Measurements from ENCODE around the gene QTRT2. TPM values are rescaled to one million over a fixed set of nuclear protein-coding genes. Genes with fewer than 3 reads are reported as not detected.

The QTRT2 gene
- total RNA-seq, 4 donors from 2014 or later, result 7.2 to 18.3 (median 14.7) TPM

GRCh38 chr3:114060906-114061655 is 4.5 kb downstream of the QTRT2 start:
- H3K4me3 ChIP-seq, result no peak overlapping the region
- no peaks in the 10 kb centered on the region for H3K27me3 ChIP-seq
- TF ChIP-seq EP300 (IDR thresholded peaks at IDR 0.05; ENCODE audit: low read depth) (no peak), POLR2A (IDR thresholded peaks at IDR 0.05) (no peak), CTCF (IDR thresholded peaks at IDR 0.05) (no peak), POLR2AphosphoS5 (IDR thresholded peaks at IDR 0.05) (no peak)
- intact Hi-C loops (cut with DNase I; ENCODE audit: low total_unique reads) (no loop called here), in situ Hi-C loops (cut with MboI; ENCODE audit: low pct_ligation_motif_present in 1 of 4, low pct_unique_long_range_greater_than_20kb in 1 of 4, low sequenced_read_pairs in 3 of 4) (loop anchor here in 1 of 4 donors (25.0 kb wide), 1 partner anchor 324 kb away; the partner anchor contains the start of genes ATP6V1A and NAA50)
- 86 to 89% methylated on average over 8 of the region's 8 CpGs for WGBS, 2 donors (ENCODE audit: low coverage in 1 of 2)
- H3K4me1 ChIP-seq, result peaks cover 6 to 19% (median 9%) of the 10 kb centered on the region in 4 donors
- no peak overlapping the region for H3K27ac ChIP-seq
- peaks cover 0 to 10% (median 5%) of the 10 kb centered on the region in 4 donors for H3K36me3 ChIP-seq
- H3K9me3 ChIP-seq, result no peaks in the 10 kb centered on the region
- no peak for DNase-seq

DNA sequence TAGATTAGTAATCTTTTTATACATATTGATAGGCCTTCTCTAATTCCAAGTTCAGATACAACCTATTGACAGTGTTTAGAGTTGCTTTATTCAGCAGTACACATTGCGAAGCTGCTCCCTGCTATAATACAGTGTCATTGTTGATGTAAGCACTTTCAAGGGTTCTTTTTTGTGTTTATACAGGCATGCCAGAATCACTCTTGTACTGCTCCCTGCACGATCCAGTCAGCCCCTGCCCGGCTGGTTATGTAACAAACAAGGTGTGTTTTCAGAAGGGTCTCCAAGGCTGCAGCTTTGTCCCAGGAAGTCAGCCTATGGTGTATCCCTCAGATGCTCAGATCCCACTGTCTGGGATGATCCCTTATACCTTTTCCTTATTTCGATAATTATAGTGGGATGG is 11.3 kb downstream of the QTRT2 start:
- in situ Hi-C loops (cut with MboI; ENCODE audit: low pct_ligation_motif_present in 1 of 4, low pct_unique_long_range_greater_than_20kb in 1 of 4, low sequenced_read_pairs in 3 of 4), result loop anchor here in 1 of 4 donors (25.0 kb wide), 1 partner anchor 331 kb away; the partner anchor contains the start of genes ATP6V1A and NAA50
- H3K36me3 ChIP-seq, result peaks cover 0 to 45% (median 19%) of the 10 kb centered on the region in 4 donors

DNA sequence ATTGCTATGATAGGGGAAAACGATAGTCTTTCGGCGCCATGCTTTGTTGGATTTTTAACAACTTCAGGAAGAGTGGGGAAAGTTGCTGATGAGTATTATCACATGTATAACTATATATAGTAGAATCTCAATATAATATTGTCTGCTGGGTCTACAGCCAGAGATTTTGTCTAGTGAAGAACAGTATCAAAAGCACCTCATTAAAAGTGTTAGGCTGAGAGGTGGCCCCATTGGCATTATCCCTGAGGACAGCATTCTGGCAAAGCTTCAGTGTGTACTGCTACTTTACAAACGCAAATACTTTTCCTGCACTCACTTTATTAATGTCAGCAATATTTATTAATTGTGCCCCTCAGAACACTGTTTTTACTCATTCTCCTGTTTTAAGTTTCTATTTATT is 11.8 kb downstream of the QTRT2 start:
- Histone ChIP-seq H3K27ac (no peak overlapping the region), H3K4me3 (no peak overlapping the region), H3K9me3 (no peaks in the 10 kb centered on the region), H3K36me3 (peaks cover 0 to 50% (median 19%) of the 10 kb centered on the region in 4 donors), H3K4me1 (no peaks in the 10 kb centered on the region), H3K27me3 (no peaks in the 10 kb centered on the region)
- TF ChIP-seq EP300 (IDR thresholded peaks at IDR 0.05; ENCODE audit: low read depth) (no peak), POLR2A (IDR thresholded peaks at IDR 0.05) (no peak), POLR2AphosphoS5 (IDR thresholded peaks at IDR 0.05) (no peak), CTCF (IDR thresholded peaks at IDR 0.05) (no peak)
- WGBS, 2 donors (ENCODE audit: low coverage in 1 of 2), result 92 to 98% methylated on average over 4 of the region's 4 CpGs
- in situ Hi-C loops (cut with MboI; ENCODE audit: low pct_ligation_motif_present in 1 of 4, low pct_unique_long_range_greater_than_20kb in 1 of 4, low sequenced_read_pairs in 3 of 4) (loop anchor here in 1 of 4 donors (25.0 kb wide), 1 partner anchor 331 kb away; the partner anchor contains the start of genes ATP6V1A and NAA50), intact Hi-C loops (cut with DNase I; ENCODE audit: low total_unique reads) (no loop called here)
- DNase-seq, result no peak

More for the DNA sequence above, 11.3 kb downstream of the QTRT2 start:
- Histone ChIP-seq H3K9me3 (no peaks in the 10 kb centered on the region), H3K4me1 (no peaks in the 10 kb centered on the region), H3K27me3 (no peaks in the 10 kb centered on the region), H3K4me3 (no peak overlapping the region), H3K27ac (no peak overlapping the region)
- no peak for TF ChIP-seq POLR2A (IDR thresholded peaks at IDR 0.05)
- no peak for TF ChIP-seq EP300 (IDR thresholded peaks at IDR 0.05; ENCODE audit: low read depth)
- TF ChIP-seq POLR2AphosphoS5 (IDR thresholded peaks at IDR 0.05), result no peak
- no peak for TF ChIP-seq CTCF (IDR thresholded peaks at IDR 0.05)
- no peak for DNase-seq
- intact Hi-C loops (cut with DNase I; ENCODE audit: low total_unique reads), result no loop called here
- 90 to 94% methylated on average over 4 of the region's 4 CpGs for WGBS, 2 donors (ENCODE audit: low coverage in 1 of 2)

- Histone ChIP-seq H3K27ac (no peak overlapping the region), H3K36me3 (peaks cover 0 to 70% (median 21%) of the 10 kb centered on the region in 4 donors), H3K4me1 (no peaks in the 10 kb centered on the region), H3K27me3 (no peaks in the 10 kb centered on the region), H3K9me3 (no peaks in the 10 kb centered on the region), H3K4me3 (no peak overlapping the region)
- intact Hi-C loops (cut with DNase I; ENCODE audit: low total_unique reads) (no loop called here), in situ Hi-C loops (cut with MboI; ENCODE audit: low pct_ligation_motif_present in 1 of 4, low pct_unique_long_range_greater_than_20kb in 1 of 4, low sequenced_read_pairs in 3 of 4) (loop anchor here in 1 of 4 donors (25.0 kb wide), 1 partner anchor 334 kb away; the partner anchor contains the start of genes ATP6V1A and NAA50)
- DNase-seq, result no peak
- 81% methylated on average over 1 of the region's 1 CpG; no CpG with 5 or more reads in 1 of the 2 donors for WGBS, 2 donors (ENCODE audit: low coverage in 1 of 2)
- no peak for TF ChIP-seq POLR2A (IDR thresholded peaks at IDR 0.05)
- TF ChIP-seq POLR2AphosphoS5 (IDR thresholded peaks at IDR 0.05), result no peak
- TF ChIP-seq CTCF (IDR thresholded peaks at IDR 0.05), result no peak
- TF ChIP-seq EP300 (IDR thresholded peaks at IDR 0.05; ENCODE audit: low read depth), result no peak
Measured at GRCh38 chr3:114071786-114072185, 15.2 kb downstream of the QTRT2 start.
